ENCODE data around the gene SRPX.
A peak's percentile ranks its signal among the peaks of the same experiment; 100 is the strongest.

SRPX gene

GRCh38 chrX:38108364-38108763, 112.3 kb downstream of the SRPX start:
- DNase-seq (ENCODE audit: low read depth), result no peak

GRCh38 chrX:38106991-38107655, 113.5 kb downstream of the SRPX start:
- no peak for DNase-seq (ENCODE audit: low read depth)
- H3K4me3 ChIP-seq (ENCODE audit: low read depth, low read length), result no peak overlapping the region
- TF ChIP-seq, protein P1, sequence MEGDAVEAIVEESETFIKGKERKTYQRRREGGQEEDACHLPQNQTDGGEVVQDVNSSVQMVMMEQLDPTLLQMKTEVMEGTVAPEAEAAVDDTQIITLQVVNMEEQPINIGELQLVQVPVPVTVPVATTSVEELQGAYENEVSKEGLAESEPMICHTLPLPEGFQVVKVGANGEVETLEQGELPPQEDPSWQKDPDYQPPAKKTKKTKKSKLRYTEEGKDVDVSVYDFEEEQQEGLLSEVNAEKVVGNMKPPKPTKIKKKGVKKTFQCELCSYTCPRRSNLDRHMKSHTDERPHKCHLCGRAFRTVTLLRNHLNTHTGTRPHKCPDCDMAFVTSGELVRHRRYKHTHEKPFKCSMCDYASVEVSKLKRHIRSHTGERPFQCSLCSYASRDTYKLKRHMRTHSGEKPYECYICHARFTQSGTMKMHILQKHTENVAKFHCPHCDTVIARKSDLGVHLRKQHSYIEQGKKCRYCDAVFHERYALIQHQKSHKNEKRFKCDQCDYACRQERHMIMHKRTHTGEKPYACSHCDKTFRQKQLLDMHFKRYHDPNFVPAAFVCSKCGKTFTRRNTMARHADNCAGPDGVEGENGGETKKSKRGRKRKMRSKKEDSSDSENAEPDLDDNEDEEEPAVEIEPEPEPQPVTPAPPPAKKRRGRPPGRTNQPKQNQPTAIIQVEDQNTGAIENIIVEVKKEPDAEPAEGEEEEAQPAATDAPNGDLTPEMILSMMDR (IDR thresholded peaks at IDR 0.05; ENCODE audit: low read depth, low read length, missing control alignments), result no peak

More at GRCh38 chrX:38108364-38108763, 112.3 kb downstream of the SRPX start:
- H3K4me3 ChIP-seq (ENCODE audit: low read depth, low read length), result no peak overlapping the region
- TF ChIP-seq, protein P1 (IDR thresholded peaks at IDR 0.05; ENCODE audit: low read depth, low read length, missing control alignments), result no peak

- TF ChIP-seq, protein P1 (IDR thresholded peaks at IDR 0.05; ENCODE audit: low read depth, low read length, missing control alignments), result no peak
- H3K4me3 ChIP-seq (ENCODE audit: low read depth, low read length), result no peak overlapping the region
- DNase-seq (ENCODE audit: low read depth), result no peak
These were observed 115.4 kb downstream of the SRPX start for GRCh38 chrX:38105216-38105725.

- no peak overlapping the region for H3K4me3 ChIP-seq (ENCODE audit: low read depth, low read length)
- TF ChIP-seq, protein P1 (IDR thresholded peaks at IDR 0.05; ENCODE audit: low read depth, low read length, missing control alignments), result no peak
- DNase-seq (ENCODE audit: low read depth), result peak; percentile 19
These were observed 116.5 kb downstream of the SRPX start for GRCh38 chrX:38103857-38104812.

DNA sequence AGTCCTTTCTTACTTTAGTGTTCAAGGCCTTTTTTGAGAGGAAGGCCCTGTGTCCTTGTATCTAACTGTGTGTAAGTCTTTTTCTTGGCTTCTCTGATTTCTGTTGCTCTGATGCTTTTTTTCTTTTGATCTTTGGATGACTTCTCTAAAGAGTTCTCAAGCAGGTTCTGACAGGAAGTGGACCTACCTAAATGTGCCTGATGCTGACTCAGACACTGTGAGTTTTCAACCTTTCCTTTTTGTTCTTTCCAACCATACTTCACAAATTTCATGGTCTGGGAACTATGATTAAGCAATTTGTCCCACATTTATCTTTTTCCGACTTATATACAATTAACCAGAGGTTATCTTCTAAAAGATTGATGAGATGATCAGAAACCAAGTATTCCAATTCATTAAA, 117.8 kb downstream of the SRPX start:
- no peak for DNase-seq (ENCODE audit: low read depth)
- TF ChIP-seq, protein P1 (IDR thresholded peaks at IDR 0.05; ENCODE audit: low read depth, low read length, missing control alignments), result no peak
- H3K4me3 ChIP-seq (ENCODE audit: low read depth, low read length), result no peak overlapping the region

DNA sequence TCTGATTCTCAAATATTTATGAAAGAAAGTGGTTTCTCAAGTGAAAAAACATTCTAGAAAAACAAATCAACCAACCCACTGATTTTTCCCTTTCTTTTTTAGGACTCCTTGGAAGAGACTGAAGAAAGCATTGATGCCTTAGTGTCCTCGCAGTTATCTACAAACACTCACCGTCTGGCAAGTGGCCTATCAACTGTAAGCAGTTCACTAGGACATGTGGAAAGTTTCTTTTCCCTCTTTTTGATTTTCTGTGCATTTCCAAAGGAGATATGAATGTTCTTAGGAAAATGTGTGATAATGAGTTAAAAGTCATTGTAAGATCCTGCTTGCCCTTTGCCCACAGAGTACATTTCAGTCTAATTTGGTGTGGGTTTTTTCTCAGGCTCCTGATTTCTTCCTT, 118.4 kb downstream of the SRPX start:
- TF ChIP-seq, protein P1 (IDR thresholded peaks at IDR 0.05; ENCODE audit: low read depth, low read length, missing control alignments), result no peak
- no peak overlapping the region for H3K4me3 ChIP-seq (ENCODE audit: low read depth, low read length)
- DNase-seq (ENCODE audit: low read depth), result no peak

Measured in GM12864 (cell line).